Parathyroid adenoma (tissue), 2 donors: ENCODE data around the gene LRRC46.

Source experiments
- H2AFZ ChIP-seq: fragments of 300-600 bp; sonication (generic); one replicate; pipeline ENCODE4 v1.7.0; 2017; ENCODE audit warnings: antibody characterized with exemption, mild to moderate bottlenecking
- H3K27ac ChIP-seq: fragments of 300-600 bp; sonication (generic); one replicate; pipeline ENCODE4 v1.7.0; 2017
- H3K27me3 ChIP-seq: fragments of 300-600 bp; sonication (generic); one replicate; pipeline ENCODE4 v1.7.0; 2017; ENCODE audit warnings: low read length; ENCODE audit not compliant: control insufficient read depth, insufficient read depth
- H3K36me3 ChIP-seq: fragments of 300-600 bp; sonication (generic); one replicate; pipeline ENCODE4 v1.7.0; 2017; ENCODE audit warnings: low read length; ENCODE audit not compliant: control insufficient read depth, insufficient read depth
- H3K4me1 ChIP-seq: fragments of 300-600 bp; sonication (generic); one replicate; pipeline ENCODE4 v1.7.0; 2017; ENCODE audit warnings: control low read depth
- H3K4me2 ChIP-seq: fragments of 300-600 bp; sonication (generic); one replicate; pipeline ENCODE4 v1.7.0; 2017; ENCODE audit warnings: low read length
- H3K4me3 ChIP-seq: fragments of 300-600 bp; sonication (generic); one replicate; pipeline ENCODE4 v1.7.0; 2017; ENCODE audit warnings: low read depth, low read length
- H3K79me2 ChIP-seq: fragments of 300-600 bp; sonication (generic); one replicate; pipeline ENCODE4 v1.7.0; 2017; ENCODE audit warnings: control low read depth
- H3K9ac ChIP-seq: fragments of 300-600 bp; sonication (generic); one replicate; pipeline ENCODE4 v1.7.0; 2017; ENCODE audit warnings: mild to moderate bottlenecking
- H3K9me3 ChIP-seq: fragments of 300-600 bp; sonication (generic); one replicate; pipeline ENCODE4 v1.7.0; 2017; ENCODE audit warnings: low read length; ENCODE audit not compliant: control insufficient read depth
- TF ChIP-seq, protein P1 (sequence below): fragments of 300-600 bp; sonication (generic); IDR thresholded peaks from one replicate; pipeline ENCODE4 v1.7.0; 2017; ENCODE audit warnings: antibody characterized with exemption, mild to moderate bottlenecking
- donor health status: primary hyperparathyroidism.

LRRC46 gene

DNA sequence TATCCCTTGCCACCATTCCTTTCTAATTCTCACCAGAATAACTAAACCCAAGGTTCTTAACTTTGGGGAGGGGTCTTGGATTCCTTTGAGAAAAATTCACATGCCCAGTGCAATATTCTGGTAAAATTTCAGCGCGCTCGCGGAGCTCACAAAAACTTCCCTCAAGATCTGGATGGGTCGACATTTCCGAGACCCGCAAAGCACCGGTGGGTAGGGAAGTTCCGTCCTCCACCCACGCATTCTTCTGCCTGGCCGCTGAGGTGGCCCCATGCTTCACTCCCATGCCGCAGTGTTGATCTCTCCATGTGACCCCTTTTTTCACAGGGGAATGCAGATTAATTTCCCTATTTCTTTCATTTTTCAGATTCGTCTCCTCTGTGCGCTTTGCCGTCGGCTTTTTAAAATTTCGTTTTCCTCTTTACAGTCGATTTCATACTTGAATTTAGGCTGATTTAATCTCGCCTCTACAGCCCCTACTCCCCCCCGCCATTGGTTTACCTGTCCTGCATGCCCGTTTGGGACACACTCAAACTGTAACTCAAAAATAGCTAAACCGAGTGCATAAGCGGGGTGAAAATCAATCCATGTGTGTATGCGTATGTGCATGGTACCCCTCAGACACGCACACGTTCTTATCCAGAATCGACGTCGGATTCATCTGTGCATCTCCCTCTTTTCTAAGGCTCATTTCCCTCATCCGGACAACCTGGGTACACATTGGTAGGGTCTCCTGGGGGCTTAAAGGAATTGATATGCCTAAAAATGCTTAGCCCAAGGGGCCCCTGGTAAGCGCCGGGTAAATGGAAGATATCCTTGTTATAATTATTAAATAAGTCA lies 20.9 kb downstream of the LRRC46 start:
- Histone ChIP-seq H2AFZ (no peak overlapping the region), H3K4me2 (no peak overlapping the region), H3K9ac (no peak overlapping the region), H3K36me3 (no peaks in the 10 kb centered on the region), H3K27ac (no peak overlapping the region), H3K4me1 (no peaks in the 10 kb centered on the region), H3K4me3 (no peak overlapping the region), H3K79me2 (peaks cover 2% of the 10 kb centered on the region), H3K9me3 (no peaks in the 10 kb centered on the region), H3K27me3 (no peaks in the 10 kb centered on the region)
- TF ChIP-seq, protein P1, sequence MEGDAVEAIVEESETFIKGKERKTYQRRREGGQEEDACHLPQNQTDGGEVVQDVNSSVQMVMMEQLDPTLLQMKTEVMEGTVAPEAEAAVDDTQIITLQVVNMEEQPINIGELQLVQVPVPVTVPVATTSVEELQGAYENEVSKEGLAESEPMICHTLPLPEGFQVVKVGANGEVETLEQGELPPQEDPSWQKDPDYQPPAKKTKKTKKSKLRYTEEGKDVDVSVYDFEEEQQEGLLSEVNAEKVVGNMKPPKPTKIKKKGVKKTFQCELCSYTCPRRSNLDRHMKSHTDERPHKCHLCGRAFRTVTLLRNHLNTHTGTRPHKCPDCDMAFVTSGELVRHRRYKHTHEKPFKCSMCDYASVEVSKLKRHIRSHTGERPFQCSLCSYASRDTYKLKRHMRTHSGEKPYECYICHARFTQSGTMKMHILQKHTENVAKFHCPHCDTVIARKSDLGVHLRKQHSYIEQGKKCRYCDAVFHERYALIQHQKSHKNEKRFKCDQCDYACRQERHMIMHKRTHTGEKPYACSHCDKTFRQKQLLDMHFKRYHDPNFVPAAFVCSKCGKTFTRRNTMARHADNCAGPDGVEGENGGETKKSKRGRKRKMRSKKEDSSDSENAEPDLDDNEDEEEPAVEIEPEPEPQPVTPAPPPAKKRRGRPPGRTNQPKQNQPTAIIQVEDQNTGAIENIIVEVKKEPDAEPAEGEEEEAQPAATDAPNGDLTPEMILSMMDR, result no peak

DNA sequence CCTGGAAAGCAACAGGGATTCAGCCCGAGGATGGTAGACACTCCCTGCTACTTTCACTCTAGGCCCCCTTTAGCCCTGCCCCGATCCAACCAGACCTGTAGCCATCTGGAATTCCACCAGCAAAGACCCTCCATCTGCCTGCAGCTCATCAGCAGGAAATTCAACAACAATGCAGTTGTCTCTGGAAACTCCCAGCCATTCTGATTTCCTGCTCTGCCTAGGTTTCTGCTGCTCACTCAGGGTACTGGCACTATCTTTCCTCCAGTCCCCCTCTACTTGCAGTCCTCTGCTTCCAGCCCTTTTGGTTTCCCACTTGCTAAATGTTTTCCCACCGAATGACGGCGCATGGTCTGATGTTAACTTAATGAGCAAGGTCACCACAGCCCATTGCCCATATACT lies 22.1 kb downstream of the LRRC46 start:
- no peak overlapping the region for H3K4me2 ChIP-seq
- H3K9ac ChIP-seq, result no peak overlapping the region
- no peak overlapping the region for H2AFZ ChIP-seq
- H3K36me3 ChIP-seq, result no peaks in the 10 kb centered on the region
- H3K9me3 ChIP-seq, result no peaks in the 10 kb centered on the region
- no peak overlapping the region for H3K27ac ChIP-seq
- H3K27me3 ChIP-seq, result no peaks in the 10 kb centered on the region
- H3K4me3 ChIP-seq, result no peak overlapping the region
- H3K4me1 ChIP-seq, result no peaks in the 10 kb centered on the region
- TF ChIP-seq, protein P1, result no peak
- no peaks in the 10 kb centered on the region for H3K79me2 ChIP-seq

DNA sequence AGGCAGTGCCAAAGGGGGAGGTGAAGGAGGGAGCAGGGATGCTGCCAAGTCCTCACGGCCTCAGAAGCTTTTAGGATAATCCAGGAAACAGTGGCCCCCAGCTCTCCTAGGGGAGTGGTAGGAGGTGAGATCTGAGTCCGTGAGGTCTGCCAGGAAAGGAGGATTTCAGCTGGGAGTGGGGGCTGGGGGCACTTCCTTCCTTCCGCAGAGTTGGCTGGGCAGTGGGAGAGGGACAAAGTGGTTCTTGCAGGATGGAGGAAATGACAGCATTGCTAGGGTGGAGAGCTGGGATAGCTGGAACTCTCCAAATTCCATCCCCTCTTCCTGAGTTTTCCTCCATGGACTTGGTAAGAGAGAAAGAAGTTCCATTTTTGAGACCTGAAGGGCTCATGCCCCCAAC lies 24.3 kb downstream of the LRRC46 start:
- H3K79me2 ChIP-seq, result no peaks in the 10 kb centered on the region
- H3K36me3 ChIP-seq, result no peaks in the 10 kb centered on the region
- no peaks in the 10 kb centered on the region for H3K9me3 ChIP-seq
- no peak overlapping the region for H2AFZ ChIP-seq
- TF ChIP-seq, protein P1, result no peak
- H3K4me2 ChIP-seq, result no peak overlapping the region
- no peak overlapping the region for H3K9ac ChIP-seq
- no peaks in the 10 kb centered on the region for H3K27me3 ChIP-seq
- no peak overlapping the region for H3K27ac ChIP-seq
- H3K4me3 ChIP-seq, result no peak overlapping the region
- no peaks in the 10 kb centered on the region for H3K4me1 ChIP-seq

DNA sequence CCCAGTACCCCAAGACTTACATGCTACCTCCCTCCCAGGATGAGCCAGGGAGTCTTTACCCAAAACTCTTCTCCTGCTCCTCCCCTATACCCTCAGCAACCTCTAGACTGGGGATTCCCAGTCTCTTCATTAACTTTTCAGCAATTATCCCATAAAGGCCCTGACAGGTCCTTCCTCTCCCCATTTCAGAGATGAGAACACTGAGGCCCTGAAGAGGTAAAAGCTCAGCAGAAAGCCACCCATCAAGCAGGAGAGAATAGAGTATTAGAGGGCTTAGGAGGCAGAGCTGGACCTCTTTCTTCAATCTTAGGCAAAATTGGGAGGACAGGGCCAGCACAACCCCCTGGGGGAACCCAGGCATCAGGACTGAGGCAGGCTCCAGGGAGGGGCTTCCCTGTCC lies 25.4 kb downstream of the LRRC46 start:
- no peak overlapping the region for H3K27ac ChIP-seq
- H3K36me3 ChIP-seq, result no peaks in the 10 kb centered on the region
- no peaks in the 10 kb centered on the region for H3K9me3 ChIP-seq
- no peak overlapping the region for H3K4me2 ChIP-seq
- no peak overlapping the region for H2AFZ ChIP-seq
- H3K4me1 ChIP-seq, result no peaks in the 10 kb centered on the region
- TF ChIP-seq, protein P1, result no peak
- no peaks in the 10 kb centered on the region for H3K27me3 ChIP-seq
- H3K9ac ChIP-seq, result no peak overlapping the region
- H3K79me2 ChIP-seq, result no peaks in the 10 kb centered on the region
- H3K4me3 ChIP-seq, result no peak overlapping the region
